C4-2B (cell line): ENCODE measurements around the gene UBALD2.

Experiments
- ZFX ChIP-seq: fragments of 450-650 bp; IDR thresholded peaks from 2 replicates; pipeline ENCODE4 v1.6.1; 2017
- TF ChIP-seq, protein P1 (sequence below): fragments of 450-650 bp; conservative IDR thresholded peaks from 2 replicates; pipeline ENCODE4 v1.5.1; 2017; ENCODE audit warnings: mild to moderate bottlenecking

DNA sequence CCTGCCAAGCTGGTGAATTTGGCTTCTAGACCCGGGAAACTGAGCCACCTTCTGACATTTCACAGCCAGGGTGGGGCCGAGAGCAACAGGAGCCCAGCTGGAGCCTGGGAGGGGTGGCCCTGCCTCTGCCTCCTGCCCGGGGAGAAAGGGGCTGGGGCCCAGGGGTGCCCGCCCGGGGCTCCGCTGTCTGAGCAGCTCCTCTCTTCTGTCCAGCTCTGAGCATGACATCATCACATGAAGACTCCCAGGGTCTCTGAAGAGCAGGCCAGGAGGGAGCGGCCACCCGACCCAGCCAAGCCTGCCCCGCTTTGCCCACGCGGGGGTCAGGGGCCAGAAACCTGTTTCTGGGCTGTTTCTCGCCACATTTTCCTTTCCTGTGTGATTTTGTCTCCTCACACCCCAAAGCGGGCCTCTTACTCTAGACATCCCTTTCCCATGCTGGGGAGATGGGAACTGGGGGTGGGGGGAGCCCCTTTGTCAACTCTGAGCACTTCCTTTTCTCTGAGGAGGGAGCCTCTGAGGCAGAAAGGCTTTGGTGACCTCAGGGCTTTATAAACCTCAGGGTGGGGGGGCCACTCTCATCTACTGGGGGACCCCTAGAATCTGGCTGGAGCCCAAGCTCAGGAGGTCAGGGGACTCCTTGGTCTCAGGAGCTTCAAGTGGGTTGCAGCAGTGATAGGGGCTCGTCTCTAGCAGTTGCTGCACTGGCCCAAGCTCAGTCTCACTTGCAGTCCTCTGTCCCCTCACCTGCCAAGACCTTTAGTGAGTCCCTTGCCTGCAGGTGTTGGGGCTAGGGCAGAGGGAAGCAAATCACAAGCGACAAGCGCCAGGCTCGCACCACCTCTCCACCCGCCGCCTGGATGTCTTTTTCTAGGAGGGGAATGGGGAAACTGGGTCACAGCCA lies 7.6 kb downstream of the UBALD2 start:
- TF ChIP-seq, protein P1, sequence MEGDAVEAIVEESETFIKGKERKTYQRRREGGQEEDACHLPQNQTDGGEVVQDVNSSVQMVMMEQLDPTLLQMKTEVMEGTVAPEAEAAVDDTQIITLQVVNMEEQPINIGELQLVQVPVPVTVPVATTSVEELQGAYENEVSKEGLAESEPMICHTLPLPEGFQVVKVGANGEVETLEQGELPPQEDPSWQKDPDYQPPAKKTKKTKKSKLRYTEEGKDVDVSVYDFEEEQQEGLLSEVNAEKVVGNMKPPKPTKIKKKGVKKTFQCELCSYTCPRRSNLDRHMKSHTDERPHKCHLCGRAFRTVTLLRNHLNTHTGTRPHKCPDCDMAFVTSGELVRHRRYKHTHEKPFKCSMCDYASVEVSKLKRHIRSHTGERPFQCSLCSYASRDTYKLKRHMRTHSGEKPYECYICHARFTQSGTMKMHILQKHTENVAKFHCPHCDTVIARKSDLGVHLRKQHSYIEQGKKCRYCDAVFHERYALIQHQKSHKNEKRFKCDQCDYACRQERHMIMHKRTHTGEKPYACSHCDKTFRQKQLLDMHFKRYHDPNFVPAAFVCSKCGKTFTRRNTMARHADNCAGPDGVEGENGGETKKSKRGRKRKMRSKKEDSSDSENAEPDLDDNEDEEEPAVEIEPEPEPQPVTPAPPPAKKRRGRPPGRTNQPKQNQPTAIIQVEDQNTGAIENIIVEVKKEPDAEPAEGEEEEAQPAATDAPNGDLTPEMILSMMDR: no peak
- TF ChIP-seq ZFX: no peak
